AG09319 (cell line): Measurements from ENCODE around the gene ZNF429.

Experiments
- DNase-seq: peaks from one replicate; pipeline ENCODE4 v3.0.0-alpha.2; 2010; ENCODE audit warnings: low read depth; ENCODE audit errors: extremely low read depth
- TF ChIP-seq, protein P1 (sequence below): IDR thresholded peaks from 2 replicates; pipeline ENCODE4 v1.5.1; 2011; ENCODE audit warnings: low read depth, mild to moderate bottlenecking, inconsistent platforms, low read length, moderate library complexity

The ZNF429 gene

GRCh38 chr19:21585281-21585890, 80.0 kb downstream of the ZNF429 start:
- TF ChIP-seq, protein P1, sequence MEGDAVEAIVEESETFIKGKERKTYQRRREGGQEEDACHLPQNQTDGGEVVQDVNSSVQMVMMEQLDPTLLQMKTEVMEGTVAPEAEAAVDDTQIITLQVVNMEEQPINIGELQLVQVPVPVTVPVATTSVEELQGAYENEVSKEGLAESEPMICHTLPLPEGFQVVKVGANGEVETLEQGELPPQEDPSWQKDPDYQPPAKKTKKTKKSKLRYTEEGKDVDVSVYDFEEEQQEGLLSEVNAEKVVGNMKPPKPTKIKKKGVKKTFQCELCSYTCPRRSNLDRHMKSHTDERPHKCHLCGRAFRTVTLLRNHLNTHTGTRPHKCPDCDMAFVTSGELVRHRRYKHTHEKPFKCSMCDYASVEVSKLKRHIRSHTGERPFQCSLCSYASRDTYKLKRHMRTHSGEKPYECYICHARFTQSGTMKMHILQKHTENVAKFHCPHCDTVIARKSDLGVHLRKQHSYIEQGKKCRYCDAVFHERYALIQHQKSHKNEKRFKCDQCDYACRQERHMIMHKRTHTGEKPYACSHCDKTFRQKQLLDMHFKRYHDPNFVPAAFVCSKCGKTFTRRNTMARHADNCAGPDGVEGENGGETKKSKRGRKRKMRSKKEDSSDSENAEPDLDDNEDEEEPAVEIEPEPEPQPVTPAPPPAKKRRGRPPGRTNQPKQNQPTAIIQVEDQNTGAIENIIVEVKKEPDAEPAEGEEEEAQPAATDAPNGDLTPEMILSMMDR: no peak
- DNase-seq: no peak

- TF ChIP-seq, protein P1: no peak
- DNase-seq: no peak
Measured at GRCh38 chr19:21586311-21587116, 81.1 kb downstream of the ZNF429 start.

GRCh38 chr19:21587117-21587461, 81.7 kb downstream of the ZNF429 start:
- TF ChIP-seq, protein P1: no peak
- DNase-seq: no peak

DNA sequence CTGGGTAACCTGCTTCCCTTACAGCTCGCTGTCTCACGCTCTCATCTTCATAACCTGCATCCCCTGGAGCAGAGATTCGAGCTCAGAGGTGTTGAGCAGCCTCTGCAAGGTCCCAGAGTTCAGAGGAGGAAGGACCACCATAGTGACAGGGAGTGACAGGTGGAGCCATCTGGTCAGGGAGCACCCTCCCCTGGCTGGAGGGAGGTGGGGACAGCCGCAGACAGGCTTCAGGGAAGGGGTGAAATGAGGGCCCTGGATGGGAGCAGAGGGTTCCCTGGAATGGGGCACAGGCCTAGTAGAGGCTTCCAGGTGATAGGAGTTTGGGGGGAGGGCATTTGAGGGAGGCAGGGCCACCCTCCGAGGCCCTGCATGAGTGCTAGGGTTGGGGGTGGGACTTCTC, 82.1 kb downstream of the ZNF429 start:
- TF ChIP-seq, protein P1: no peak
- no peak for DNase-seq

- no peak for DNase-seq
- TF ChIP-seq, protein P1: no peak
Measured at GRCh38 chr19:21588065-21588601, 82.7 kb downstream of the ZNF429 start.

- DNase-seq: no peak
- TF ChIP-seq, protein P1: no peak
Measured at GRCh38 chr19:21590867-21591266, 85.5 kb downstream of the ZNF429 start.

- DNase-seq: no peak
- TF ChIP-seq, protein P1: no peak
Measured at GRCh38 chr19:21593008-21593481, 87.6 kb downstream of the ZNF429 start.
